ENCODE data around the gene PUS3.

PUS3 gene

DNA sequence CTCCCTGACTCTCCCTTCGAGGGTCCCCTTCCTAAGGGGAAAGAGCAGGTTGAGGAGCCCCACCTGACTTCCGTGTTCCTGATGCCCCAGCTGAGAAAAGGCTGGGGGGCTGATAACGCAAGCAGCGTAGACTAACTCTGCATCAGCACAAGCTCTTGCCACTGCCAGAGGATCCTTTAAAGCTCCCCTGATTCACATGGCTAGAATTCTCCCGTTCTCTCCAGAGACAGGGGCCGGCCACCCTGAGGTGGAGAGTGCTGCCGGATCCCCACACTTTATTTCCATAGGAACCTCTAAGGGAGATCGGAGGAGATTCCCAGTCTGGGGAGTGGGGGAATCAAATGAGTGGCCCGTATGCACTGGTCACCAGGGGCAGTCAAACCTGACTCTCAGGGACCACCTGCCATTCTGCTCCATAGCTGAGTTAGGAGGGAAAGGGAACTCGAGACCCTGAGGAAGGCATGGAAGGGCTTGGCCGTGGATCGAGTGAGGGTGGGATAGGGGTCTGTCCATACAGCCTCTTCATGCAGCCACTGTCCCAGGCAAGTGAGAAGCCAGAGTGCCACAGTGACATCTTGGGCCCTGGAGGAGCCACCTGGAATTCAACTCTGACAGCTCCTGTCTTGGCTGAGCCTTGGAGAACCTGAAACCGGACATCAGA is 41.5 kb upstream of the PUS3 start:
- TF ChIP-seq, protein P1, sequence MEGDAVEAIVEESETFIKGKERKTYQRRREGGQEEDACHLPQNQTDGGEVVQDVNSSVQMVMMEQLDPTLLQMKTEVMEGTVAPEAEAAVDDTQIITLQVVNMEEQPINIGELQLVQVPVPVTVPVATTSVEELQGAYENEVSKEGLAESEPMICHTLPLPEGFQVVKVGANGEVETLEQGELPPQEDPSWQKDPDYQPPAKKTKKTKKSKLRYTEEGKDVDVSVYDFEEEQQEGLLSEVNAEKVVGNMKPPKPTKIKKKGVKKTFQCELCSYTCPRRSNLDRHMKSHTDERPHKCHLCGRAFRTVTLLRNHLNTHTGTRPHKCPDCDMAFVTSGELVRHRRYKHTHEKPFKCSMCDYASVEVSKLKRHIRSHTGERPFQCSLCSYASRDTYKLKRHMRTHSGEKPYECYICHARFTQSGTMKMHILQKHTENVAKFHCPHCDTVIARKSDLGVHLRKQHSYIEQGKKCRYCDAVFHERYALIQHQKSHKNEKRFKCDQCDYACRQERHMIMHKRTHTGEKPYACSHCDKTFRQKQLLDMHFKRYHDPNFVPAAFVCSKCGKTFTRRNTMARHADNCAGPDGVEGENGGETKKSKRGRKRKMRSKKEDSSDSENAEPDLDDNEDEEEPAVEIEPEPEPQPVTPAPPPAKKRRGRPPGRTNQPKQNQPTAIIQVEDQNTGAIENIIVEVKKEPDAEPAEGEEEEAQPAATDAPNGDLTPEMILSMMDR (IDR thresholded peaks at IDR 0.05; ENCODE audit: low read depth, low read length), result no peak
- DNase-seq (ENCODE audit: low read depth in 2 of 2), result no peak
- H3K4me3 ChIP-seq (replicated peaks in 1 of 2; ENCODE audit: low read depth in 2 of 2, low read length in 2 of 2), result no peak overlapping the region

DNA sequence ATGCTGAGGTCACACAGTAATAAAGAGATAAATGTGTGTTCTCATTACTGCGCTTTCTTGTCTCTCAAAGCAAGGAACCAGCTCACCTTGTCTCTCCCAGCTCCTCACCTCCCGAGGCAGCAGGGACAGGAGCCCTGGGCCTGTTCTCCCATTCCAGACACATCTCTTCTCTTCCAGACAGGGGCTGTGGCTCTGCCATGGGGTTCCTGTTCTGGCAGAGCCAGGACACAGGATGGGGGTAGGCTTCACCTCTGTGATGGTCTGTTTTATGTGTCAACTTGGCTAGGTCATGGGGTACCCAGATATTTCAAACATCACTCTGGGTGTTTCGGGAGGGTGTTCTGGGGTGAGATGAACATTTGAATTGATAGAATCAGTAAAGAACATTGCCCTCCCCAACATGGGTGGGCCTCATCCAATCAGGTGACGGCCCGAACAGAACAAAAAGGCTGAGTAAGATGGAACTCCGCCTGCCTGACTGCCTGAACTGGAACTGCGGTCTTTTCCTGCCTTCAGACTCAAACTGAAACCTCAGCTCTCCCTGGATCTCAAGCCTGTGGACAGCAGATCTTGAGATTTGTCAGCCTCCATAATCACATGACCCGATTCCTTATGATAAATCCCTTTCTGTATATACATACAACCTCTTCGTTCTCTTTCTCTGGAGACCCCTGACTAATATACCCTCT is 40.8 kb upstream of the PUS3 start:
- TF ChIP-seq, protein P1 (IDR thresholded peaks at IDR 0.05; ENCODE audit: low read depth, low read length), result no peak
- H3K4me3 ChIP-seq (replicated peaks in 1 of 2; ENCODE audit: low read depth in 2 of 2, low read length in 2 of 2), result no peak overlapping the region
- DNase-seq (ENCODE audit: low read depth in 2 of 2), result no peak

- DNase-seq (ENCODE audit: low read depth in 2 of 2), result no peak
- H3K4me3 ChIP-seq (replicated peaks in 1 of 2; ENCODE audit: low read depth in 2 of 2, low read length in 2 of 2), result no peak overlapping the region
- TF ChIP-seq, protein P1 (IDR thresholded peaks at IDR 0.05; ENCODE audit: low read depth, low read length), result no peak
Observed at GRCh38 chr11:125942771-125943428, 39.9 kb upstream of the PUS3 start.

GRCh38 chr11:125941619-125942611 is 38.9 kb upstream of the PUS3 start:
- H3K4me3 ChIP-seq (replicated peaks in 1 of 2; ENCODE audit: low read depth in 2 of 2, low read length in 2 of 2), result no peak overlapping the region
- TF ChIP-seq, protein P1 (IDR thresholded peaks at IDR 0.05; ENCODE audit: low read depth, low read length), result peak; percentile 78
- DNase-seq (ENCODE audit: low read depth in 2 of 2), result peak; percentile 27 to 57

DNA sequence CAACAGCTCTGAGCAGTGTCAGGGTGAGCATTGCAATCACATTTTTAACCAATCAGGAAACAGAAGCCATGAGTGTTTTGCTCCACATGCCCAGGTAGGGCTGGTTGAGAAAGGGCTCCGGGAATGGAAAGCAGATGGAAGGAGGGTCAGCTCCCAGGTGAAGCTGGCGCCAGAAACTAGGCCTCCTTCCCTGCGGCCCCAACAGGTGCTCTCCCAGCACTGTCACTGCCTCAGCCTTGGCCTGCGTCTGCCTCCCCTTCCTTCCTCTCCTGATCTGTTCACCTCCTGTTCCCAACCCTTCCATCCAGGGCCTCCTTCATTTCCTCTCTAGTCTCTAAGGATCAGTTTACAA is 38.2 kb upstream of the PUS3 start:
- no peak overlapping the region for H3K4me3 ChIP-seq (replicated peaks in 1 of 2; ENCODE audit: low read depth in 2 of 2, low read length in 2 of 2)
- TF ChIP-seq, protein P1 (IDR thresholded peaks at IDR 0.05; ENCODE audit: low read depth, low read length), result no peak

GRCh38 chr11:125940145-125940544 is 37.1 kb upstream of the PUS3 start:
- H3K4me3 ChIP-seq (replicated peaks in 1 of 2; ENCODE audit: low read depth in 2 of 2, low read length in 2 of 2), result no peak overlapping the region
- no peak for DNase-seq (ENCODE audit: low read depth in 2 of 2)
- TF ChIP-seq, protein P1 (IDR thresholded peaks at IDR 0.05; ENCODE audit: low read depth, low read length), result no peak

More for the DNA sequence above, 38.2 kb upstream of the PUS3 start:
- no peak for DNase-seq (ENCODE audit: low read depth in 2 of 2)
